ENCODE results near the gene TRIM65.
"Not testable (repeated sequence)": the region's sequence is repeated elsewhere in the genome, so short reads cannot be mapped to it uniquely, and the experiment has no call there.

The TRIM65 gene

GRCh38 chr17:75868730-75869281 lies 27.9 kb downstream of the TRIM65 start:
- not testable (repeated sequence) for DNase-seq (ENCODE audit: low spot score); H3K36me3 Mint-ChIP-seq (ENCODE audit: low read depth); H3K27ac Mint-ChIP-seq; H3K4me3 Mint-ChIP-seq; H3K27me3 Mint-ChIP-seq (ENCODE audit: low read depth); H3K9me3 Mint-ChIP-seq
- peaks cover 31% of the 10 kb centered on the region for H3K4me1 Mint-ChIP-seq (ENCODE audit: low read depth)

- H3K27ac Mint-ChIP-seq = peak overlapping the region; percentile 93
- DNase-seq (ENCODE audit: low spot score); H3K9me3 Mint-ChIP-seq; H3K36me3 Mint-ChIP-seq (ENCODE audit: low read depth); H3K27me3 Mint-ChIP-seq (ENCODE audit: low read depth): not testable (repeated sequence)
- peaks cover 26% of the 10 kb centered on the region for H3K4me1 Mint-ChIP-seq (ENCODE audit: low read depth)
- peak overlapping the region; percentile 43 for H3K4me3 Mint-ChIP-seq
Measured at GRCh38 chr17:75865404-75866188, 31.2 kb downstream of the TRIM65 start.

GRCh38 chr17:75864887-75865286 lies 31.9 kb downstream of the TRIM65 start:
- Mint-ChIP-seq H3K4me3 (peak overlapping the region; percentile 70), H3K4me1 (ENCODE audit: low read depth) (peaks cover 26% of the 10 kb centered on the region), H3K27ac (peak overlapping the region; percentile 93)
- H3K36me3 Mint-ChIP-seq (ENCODE audit: low read depth); H3K27me3 Mint-ChIP-seq (ENCODE audit: low read depth); H3K9me3 Mint-ChIP-seq; DNase-seq (ENCODE audit: low spot score): not testable (repeated sequence)

GRCh38 chr17:75864448-75864871 lies 32.3 kb downstream of the TRIM65 start:
- Mint-ChIP-seq H3K27me3 (ENCODE audit: low read depth) (no peaks in the 10 kb centered on the region), H3K4me3 (peak overlapping the region; percentile 70), H3K36me3 (ENCODE audit: low read depth) (no peaks in the 10 kb centered on the region), H3K9me3 (no peaks in the 10 kb centered on the region), H3K27ac (peak overlapping the region; percentile 93), H3K4me1 (ENCODE audit: low read depth) (peaks cover 27% of the 10 kb centered on the region)
- DNase-seq (ENCODE audit: low spot score) = peak; percentile 66

GRCh38 chr17:75861927-75862317 lies 34.8 kb downstream of the TRIM65 start:
- Mint-ChIP-seq H3K27ac (no peak overlapping the region), H3K4me3 (peak overlapping the region; percentile 2), H3K36me3 (ENCODE audit: low read depth) (no peaks in the 10 kb centered on the region), H3K27me3 (ENCODE audit: low read depth) (no peaks in the 10 kb centered on the region), H3K9me3 (no peaks in the 10 kb centered on the region), H3K4me1 (ENCODE audit: low read depth) (peaks cover 40% of the 10 kb centered on the region)
- DNase-seq (ENCODE audit: low spot score) = no peak

DNA sequence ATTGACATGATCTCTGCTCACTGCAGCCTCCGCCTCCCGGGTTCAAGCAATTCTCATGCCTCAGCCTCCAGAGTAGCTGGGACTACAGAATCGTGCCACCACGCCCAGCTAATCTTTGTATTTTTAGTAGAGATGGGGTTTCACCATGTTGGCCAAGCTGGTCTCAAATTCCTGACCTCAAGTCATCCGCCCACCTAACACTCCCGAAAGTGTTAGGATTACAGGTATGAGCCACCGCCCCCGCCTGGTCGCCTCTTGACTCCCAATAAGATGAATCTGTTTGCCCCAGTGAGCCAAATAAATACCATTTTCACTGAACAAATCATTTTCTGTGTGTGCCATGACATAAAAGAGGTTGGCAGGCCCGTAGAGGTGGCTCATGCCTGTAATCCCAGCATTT lies 37.4 kb downstream of the TRIM65 start:
- H3K4me3 Mint-ChIP-seq; H3K9me3 Mint-ChIP-seq; H3K27me3 Mint-ChIP-seq (ENCODE audit: low read depth); H3K36me3 Mint-ChIP-seq (ENCODE audit: low read depth); DNase-seq (ENCODE audit: low spot score): not testable (repeated sequence)
- H3K4me1 Mint-ChIP-seq (ENCODE audit: low read depth) = peaks cover 38% of the 10 kb centered on the region
- H3K27ac Mint-ChIP-seq = peak overlapping the region; percentile 86

DNA sequence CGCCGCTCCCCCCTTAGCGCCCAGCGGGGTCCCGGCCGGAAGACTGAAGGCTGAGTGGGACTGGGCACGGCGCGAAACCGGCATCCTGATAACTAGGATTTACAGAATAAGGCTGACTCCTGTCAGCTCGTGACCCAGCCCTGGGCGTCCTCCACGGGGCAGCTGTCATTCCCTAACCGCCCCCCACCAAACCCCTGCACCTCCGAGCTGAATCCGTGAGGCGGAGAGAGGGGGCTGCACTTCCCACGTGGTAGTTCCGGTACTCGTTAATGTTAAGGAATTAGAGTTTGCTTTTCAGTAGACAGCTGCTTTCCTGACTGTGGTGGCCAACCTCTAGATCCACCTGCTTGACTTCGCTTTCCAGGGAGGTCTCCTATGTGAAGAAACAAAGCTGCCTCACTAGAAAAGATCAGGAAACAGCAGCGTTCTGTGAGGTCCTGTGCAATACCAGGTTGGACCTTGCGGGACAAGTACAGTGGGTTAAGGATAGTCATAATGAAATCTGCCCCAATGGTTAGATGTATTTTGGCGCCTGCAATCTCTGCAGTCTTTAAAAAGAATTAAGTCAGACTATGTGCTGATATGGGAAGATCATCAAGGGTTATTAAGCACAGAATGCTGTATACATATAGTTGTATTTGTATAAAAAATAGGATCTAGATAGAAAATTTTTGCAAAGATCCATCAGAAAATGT lies 40.5 kb downstream of the TRIM65 start:
- H3K27me3 Mint-ChIP-seq (ENCODE audit: low read depth) = no peaks in the 10 kb centered on the region
- peak; percentile 7 for DNase-seq (ENCODE audit: low spot score)
- H3K4me3 Mint-ChIP-seq = no peak overlapping the region
- H3K36me3 Mint-ChIP-seq (ENCODE audit: low read depth) = peaks cover 5% of the 10 kb centered on the region
- H3K4me1 Mint-ChIP-seq (ENCODE audit: low read depth) = peaks cover 32% of the 10 kb centered on the region
- H3K27ac Mint-ChIP-seq = peak overlapping the region; percentile 88
- H3K9me3 Mint-ChIP-seq = no peaks in the 10 kb centered on the region

GRCh38 chr17:75855310-75856061 lies 41.3 kb downstream of the TRIM65 start, which contains the start of gene WBP2:
TSS of gene WBP2 (minus strand) at chr17:75855335. CDS start at chr17:75855297, 38 bp downstream.
- peaks cover 7% of the 10 kb centered on the region for H3K36me3 Mint-ChIP-seq (ENCODE audit: low read depth)
- H3K27ac Mint-ChIP-seq = peak within 1 kb of the TSS; percentile 88
- H3K4me3 Mint-ChIP-seq = no peak within 1 kb of the TSS

GRCh38 chr17:75854881-75855309 lies 41.9 kb downstream of the TRIM65 start:
- no peaks in the 10 kb centered on the region for H3K9me3 Mint-ChIP-seq
- no peak overlapping the region for H3K4me3 Mint-ChIP-seq
- no peak overlapping the region for H3K27ac Mint-ChIP-seq
- H3K36me3 Mint-ChIP-seq (ENCODE audit: low read depth) = peaks cover 8% of the 10 kb centered on the region
- no peak for DNase-seq (ENCODE audit: low spot score)
- no peaks in the 10 kb centered on the region for H3K27me3 Mint-ChIP-seq (ENCODE audit: low read depth)
- H3K4me1 Mint-ChIP-seq (ENCODE audit: low read depth) = peaks cover 29% of the 10 kb centered on the region

More at GRCh38 chr17:75855310-75856061, 41.3 kb downstream of the TRIM65 start, which contains the start of gene WBP2:
- Mint-ChIP-seq H3K4me1 (ENCODE audit: low read depth) (peaks cover 29% of the 10 kb centered on the region), H3K27me3 (ENCODE audit: low read depth) (no peaks in the 10 kb centered on the region), H3K9me3 (no peaks in the 10 kb centered on the region)
- peak; percentile 98 for DNase-seq (ENCODE audit: low spot score)

DNA sequence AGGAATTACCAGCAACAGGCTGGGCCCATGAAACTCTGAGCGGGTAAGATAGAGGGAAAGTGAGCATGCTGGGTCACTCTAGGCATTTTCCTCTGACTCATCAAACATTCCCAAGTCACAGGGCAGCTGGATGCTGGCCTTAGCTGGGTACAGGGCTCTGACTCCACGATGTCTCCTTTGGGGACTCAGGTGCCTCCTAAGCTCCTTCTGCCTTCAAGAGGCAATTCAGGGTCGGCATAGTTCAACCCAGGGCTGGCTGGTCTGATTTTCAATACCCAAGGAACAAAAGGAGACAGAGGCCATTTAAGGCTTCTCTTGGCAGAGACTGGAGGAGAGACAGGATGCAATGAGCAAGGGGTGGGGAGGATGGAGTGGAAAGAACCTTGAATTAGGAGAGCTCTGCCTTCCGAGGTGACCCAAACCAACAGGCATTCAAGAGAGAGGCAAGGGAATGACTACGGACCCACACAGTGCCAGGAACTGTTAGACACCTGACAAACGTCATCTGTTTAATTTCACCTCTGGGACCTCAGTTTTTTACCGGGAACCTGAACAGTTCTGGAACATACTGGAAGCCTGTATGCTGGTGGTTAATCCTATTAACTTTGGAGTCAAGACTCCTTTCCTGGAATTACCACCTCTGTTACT lies 42.5 kb downstream of the TRIM65 start:
- Mint-ChIP-seq H3K4me1 (ENCODE audit: low read depth) (peaks cover 26% of the 10 kb centered on the region), H3K9me3 (no peaks in the 10 kb centered on the region), H3K27ac (no peak overlapping the region), H3K27me3 (ENCODE audit: low read depth) (no peaks in the 10 kb centered on the region), H3K36me3 (ENCODE audit: low read depth) (peaks cover 14% of the 10 kb centered on the region), H3K4me3 (no peak overlapping the region)
- no peak for DNase-seq (ENCODE audit: low spot score)

DNA sequence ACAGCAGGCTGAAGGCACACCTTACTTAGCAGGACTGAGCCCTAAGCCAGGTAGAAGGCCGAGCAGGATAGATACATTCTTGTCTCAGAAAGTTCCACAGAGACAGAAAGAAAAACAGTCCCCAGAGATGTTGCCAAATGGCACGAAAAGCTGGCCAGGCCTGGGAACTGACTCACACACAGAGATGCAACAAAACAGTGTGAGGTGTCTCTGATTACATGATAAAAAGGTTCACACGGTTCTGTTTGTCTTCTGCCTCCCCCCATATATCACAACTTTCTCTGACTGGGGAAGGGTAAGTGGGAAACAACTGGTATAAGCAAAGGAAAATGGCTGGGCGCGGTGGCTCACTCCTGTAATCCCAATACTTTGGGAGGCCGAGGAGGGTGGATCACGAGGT lies 43.3 kb downstream of the TRIM65 start:
- Mint-ChIP-seq H3K36me3 (ENCODE audit: low read depth) (peaks cover 17% of the 10 kb centered on the region), H3K27me3 (ENCODE audit: low read depth) (no peaks in the 10 kb centered on the region), H3K4me3 (no peak overlapping the region), H3K27ac (peak overlapping the region; percentile 31), H3K4me1 (ENCODE audit: low read depth) (peaks cover 23% of the 10 kb centered on the region), H3K9me3 (no peaks in the 10 kb centered on the region)
- DNase-seq (ENCODE audit: low spot score) = no peak

DNA sequence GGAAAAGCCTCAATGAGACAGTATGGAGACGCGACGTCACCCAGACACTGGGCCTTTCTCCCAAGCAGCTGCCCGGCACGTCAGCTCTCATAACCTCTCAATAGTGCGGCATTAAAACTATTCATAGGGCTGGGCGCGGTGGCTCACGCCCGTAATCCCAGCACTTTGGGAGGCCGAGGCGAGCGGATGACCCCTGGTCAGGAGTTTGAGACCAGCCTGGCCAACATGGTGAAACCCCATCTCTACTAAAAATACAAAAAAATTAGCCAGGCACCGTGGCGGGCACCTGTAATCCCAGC lies 45.1 kb downstream of the TRIM65 start:
- H3K27me3 Mint-ChIP-seq (ENCODE audit: low read depth); H3K9me3 Mint-ChIP-seq; DNase-seq (ENCODE audit: low spot score); H3K27ac Mint-ChIP-seq; H3K4me3 Mint-ChIP-seq: not testable (repeated sequence)
- H3K4me1 Mint-ChIP-seq (ENCODE audit: low read depth) = peaks cover 19% of the 10 kb centered on the region
- H3K36me3 Mint-ChIP-seq (ENCODE audit: low read depth) = peaks cover 28% of the 10 kb centered on the region

DNA sequence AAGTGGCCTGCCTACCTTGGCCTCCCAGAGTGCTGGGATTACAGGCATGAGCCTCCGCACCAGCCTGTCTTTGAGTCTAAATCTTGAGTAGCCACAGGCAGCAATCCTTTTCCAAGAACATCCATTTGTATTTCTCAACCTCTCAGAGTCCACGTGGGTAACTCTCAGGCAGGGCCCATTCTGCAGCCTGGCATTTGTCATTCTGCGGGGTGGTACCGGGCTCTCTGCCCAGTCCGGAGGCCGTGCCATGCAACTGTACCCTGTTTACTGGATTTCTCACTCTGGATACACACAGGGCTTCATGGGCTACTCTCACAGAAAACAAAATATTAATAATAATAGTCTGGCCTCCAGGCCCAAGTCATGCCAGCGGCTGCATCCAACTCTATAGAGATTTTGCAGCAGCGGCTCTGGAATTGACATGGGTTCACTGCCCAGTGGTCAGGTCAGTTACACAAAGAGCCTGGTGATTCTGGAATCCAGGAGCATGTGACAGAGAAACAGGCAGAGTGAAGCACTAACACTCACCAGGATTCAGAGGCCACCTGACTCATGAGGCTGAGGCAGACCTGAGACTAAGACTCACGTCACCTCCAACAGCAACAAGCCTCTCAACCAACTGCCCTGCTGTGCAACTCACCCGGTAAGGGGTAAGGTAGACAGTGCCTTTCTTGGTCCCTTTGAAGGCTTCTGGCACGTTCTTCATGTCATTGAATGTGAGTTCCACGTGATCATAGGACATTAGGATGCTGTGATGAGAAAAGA lies 45.6 kb downstream of the TRIM65 start:
- H3K36me3 Mint-ChIP-seq (ENCODE audit: low read depth) = peaks cover 32% of the 10 kb centered on the region
- H3K27me3 Mint-ChIP-seq (ENCODE audit: low read depth) = no peaks in the 10 kb centered on the region
- no peak for DNase-seq (ENCODE audit: low spot score)
- peaks cover 14% of the 10 kb centered on the region for H3K4me1 Mint-ChIP-seq (ENCODE audit: low read depth)
- H3K4me3 Mint-ChIP-seq = no peak overlapping the region
- H3K27ac Mint-ChIP-seq = no peak overlapping the region
- H3K9me3 Mint-ChIP-seq = no peaks in the 10 kb centered on the region

All from T-helper 2 cell treated with Interferon-gamma antibody and Interleukin-4, amounts not matched to agents 5 μg/mL and 100 μg/mL, for 36 hours (primary cell).